Peyer's patch (tissue), 4 donors: ENCODE results near the gene AMZ1.

Source experiments
- CTCF ChIP-seq, 6 experiments: fragments of 450-650 bp in 4 of 6; fragments of 200-600 bp in 2 of 6; sonication (generic) in 1 of 6; IDR thresholded peaks; one replicate each; pipeline ENCODE4 v1.5.1; 2017 to 2019; ENCODE audit warnings: antibody characterized with exemption in 6 of 6, mild to moderate bottlenecking in 3 of 6, moderate library complexity in 1 of 6
- POLR2A ChIP-seq, 2 donors: fragments of 450-650 bp; IDR thresholded peaks; one replicate each; pipeline ENCODE4 v1.5.1; 2017; ENCODE audit warnings: antibody characterized with exemption in 2 of 2, mild to moderate bottlenecking in 2 of 2, moderate library complexity in 2 of 2

- no peak for TF ChIP-seq POLR2A (IDR thresholded peaks at IDR 0.05)
- no peak for TF ChIP-seq CTCF (IDR thresholded peaks at IDR 0.05)
These were observed 7.7 kb upstream of the AMZ1 start for GRCh38 chr7:2680256-2680655.
